Loucy (cell line): ENCODE results near the gene ZSCAN5A.

ENCODE experiments used
- H2AFZ ChIP-seq: fragments of 200-600 bp; sonication (generic); 2 replicates; pipeline ENCODE4 v1.6.0; 2016; ENCODE audit warnings: antibody characterized with exemption, mild to moderate bottlenecking, low read length, moderate library complexity
- H3F3A ChIP-seq: fragments of 200-600 bp; 2 replicates; pipeline ENCODE4 v1.6.0; 2016; ENCODE audit warnings: antibody characterized with exemption, low read depth, mild to moderate bottlenecking
- H3K27me3 ChIP-seq: fragments of 200-600 bp; sonication (generic); 2 replicates; pipeline ENCODE4 v1.6.1; 2014; ENCODE audit warnings: low read length, mild to moderate bottlenecking; ENCODE audit not compliant: insufficient read depth, poor library complexity, severe bottlenecking
- H3K36me3 ChIP-seq: fragments of 200-600 bp; sonication (generic); 2 replicates; pipeline ENCODE4 v1.6.1; 2016; ENCODE audit warnings: low read length; ENCODE audit not compliant: insufficient read depth
- H3K4me1 ChIP-seq: fragments of 200-600 bp; sonication (generic); 2 replicates; pipeline ENCODE4 v1.5.1; 2014; ENCODE audit warnings: low read length, mild to moderate bottlenecking; ENCODE audit not compliant: insufficient read depth, poor library complexity, severe bottlenecking
- H3K4me2 ChIP-seq: fragments of 200-600 bp; sonication (generic); 2 replicates; pipeline ENCODE4 v1.6.0; 2014; ENCODE audit warnings: antibody characterized with exemption, low read length, low read depth, mild to moderate bottlenecking; ENCODE audit not compliant: poor library complexity, severe bottlenecking
- H3K4me3 ChIP-seq: fragments of 200-600 bp; sonication (generic); 2 replicates; pipeline ENCODE4 v1.5.1; 2014; ENCODE audit warnings: low read length, mild to moderate bottlenecking, mixed read lengths; ENCODE audit not compliant: poor library complexity, severe bottlenecking
- H3K79me2 ChIP-seq: fragments of 200-600 bp; sonication (generic); 2 replicates; pipeline ENCODE4 v1.6.1; 2014; ENCODE audit warnings: low read length; ENCODE audit not compliant: insufficient read depth
- H3K9ac ChIP-seq: fragments of 200-600 bp; sonication (generic); 2 replicates; pipeline ENCODE4 v1.6.0; 2014; ENCODE audit warnings: mild to moderate bottlenecking, low read depth, low read length, moderate library complexity; ENCODE audit not compliant: poor library complexity, severe bottlenecking
- H3K9me2 ChIP-seq: fragments of 200-600 bp; sonication (generic); replicated peaks from 2 replicates; pipeline ENCODE4 v1.6.1; 2016; ENCODE audit warnings: low read depth, low read length, mixed read lengths
- H3K9me3 ChIP-seq: fragments of 200-600 bp; sonication (generic); 2 replicates; pipeline ENCODE4 v1.6.1; 2014; ENCODE audit warnings: mild to moderate bottlenecking, antibody characterized with exemption, low read length, low read depth; ENCODE audit not compliant: insufficient read depth
- H4K20me1 ChIP-seq: fragments of 200-600 bp; sonication (generic); 2 replicates; pipeline ENCODE4 v1.6.0; 2014; ENCODE audit warnings: antibody characterized with exemption, low read length, mild to moderate bottlenecking; ENCODE audit not compliant: insufficient read depth, poor library complexity, severe bottlenecking
- CTCF ChIP-seq: fragments of 200-600 bp; sonication (generic); conservative IDR thresholded peaks from 2 replicates; pipeline ENCODE4 v1.5.1; 2014; ENCODE audit warnings: mild to moderate bottlenecking, antibody characterized with exemption, low read length
- EZH2phosphoT487 ChIP-seq: fragments of 200-600 bp; IDR thresholded peaks from 2 replicates; pipeline ENCODE4 v1.6.1; 2018; ENCODE audit warnings: antibody characterized with exemption, mild to moderate bottlenecking, moderate library complexity, borderline replicate concordance

ZSCAN5A gene

GRCh38 chr19:56272161-56272798, 42.4 kb downstream of the ZSCAN5A start, which contains the start of gene EDDM13:
EDDM13 (plus strand) TSS chr19:56272748; CDS start chr19:56272835, 87 bp downstream.
- no peaks in the 10 kb centered on the region for H3K9me3 ChIP-seq
- no peaks in the 10 kb centered on the region for H4K20me1 ChIP-seq
- no peak within 1 kb of the TSS for H2AFZ ChIP-seq
- H3F3A ChIP-seq, result no peaks in the 10 kb centered on the region
- no peaks in the 10 kb centered on the region for H3K9me2 ChIP-seq
- H3K4me1 ChIP-seq, result no peaks in the 10 kb centered on the region
- H3K4me3 ChIP-seq, result no peak within 1 kb of the TSS
- no peak for TF ChIP-seq CTCF
- TF ChIP-seq EZH2phosphoT487, result no peak
- no peak within 1 kb of the TSS for H3K4me2 ChIP-seq
- no peaks in the 10 kb centered on the region for H3K79me2 ChIP-seq
- no peak within 1 kb of the TSS for H3K9ac ChIP-seq
- H3K27me3 ChIP-seq, result no peaks in the 10 kb centered on the region
- no peaks in the 10 kb centered on the region for H3K36me3 ChIP-seq

- H4K20me1 ChIP-seq, result no peaks in the 10 kb centered on the region
- H3K79me2 ChIP-seq, result no peaks in the 10 kb centered on the region
- H3K9me2 ChIP-seq, result no peaks in the 10 kb centered on the region
- no peaks in the 10 kb centered on the region for H3K36me3 ChIP-seq
- H3F3A ChIP-seq, result no peaks in the 10 kb centered on the region
- H3K4me2 ChIP-seq, result no peak overlapping the region
- H2AFZ ChIP-seq, result no peak overlapping the region
- TF ChIP-seq CTCF, result no peak
- no peak for TF ChIP-seq EZH2phosphoT487
- no peak overlapping the region for H3K9ac ChIP-seq
- H3K27me3 ChIP-seq, result no peaks in the 10 kb centered on the region
- no peaks in the 10 kb centered on the region for H3K9me3 ChIP-seq
- no peak overlapping the region for H3K4me3 ChIP-seq
- H3K4me1 ChIP-seq, result no peaks in the 10 kb centered on the region
Measured at GRCh38 chr19:56271151-56271550, 43.5 kb downstream of the ZSCAN5A start.

- Histone ChIP-seq H3K79me2 (no peaks in the 10 kb centered on the region), H3K9me2 (no peaks in the 10 kb centered on the region), H3K9me3 (no peaks in the 10 kb centered on the region), H3K27me3 (no peaks in the 10 kb centered on the region), H2AFZ (no peak overlapping the region), H3K36me3 (no peaks in the 10 kb centered on the region), H3K9ac (no peak overlapping the region), H3K4me1 (no peaks in the 10 kb centered on the region), H3K4me3 (no peak overlapping the region), H3K4me2 (no peak overlapping the region), H4K20me1 (no peaks in the 10 kb centered on the region), H3F3A (no peaks in the 10 kb centered on the region)
- TF ChIP-seq CTCF, result no peak
- no peak for TF ChIP-seq EZH2phosphoT487
Measured at GRCh38 chr19:56270676-56271075, 44.0 kb downstream of the ZSCAN5A start.
